T-cell (primary cell): ENCODE data around the gene COL26A1. TPM values are rescaled to one million over a fixed set of nuclear protein-coding genes. Genes with fewer than 3 reads are reported as not detected.

Experiments
- ATAC-seq, 4 experiments: fragments of 200-7000 bp in 3 of 4; fragments of 150-1000 bp in 1 of 4; cut with Tn5 transposase; replicated peaks in 1 of 4; 1 replicate in 3 of 4; 2 replicates in 1 of 4; pipeline ENCODE4 v1.10.0; 2021; ENCODE audit warnings: moderate library complexity in 3 of 4, mild to moderate bottlenecking in 2 of 4, moderate number of reproducible peaks in 1 of 4
- CTCF ChIA-PET, 2 donors: fragments of 300-600 bp; sonication (Branson Sonifier 250); formaldehyde crosslinking; loops; one replicate each; lab custom pipeline; 2022; ENCODE audit warnings: antibody characterized with exemption in 2 of 2; lab: Charles Lee
- POLR2A ChIA-PET, 2 donors: fragments of 300-600 bp; sonication (Branson Sonifier 250); formaldehyde crosslinking; loops; one replicate each; lab custom pipeline; 2022; ENCODE audit warnings: antibody characterized with exemption in 2 of 2; lab: Charles Lee
- DNase-seq, 35 experiments: peaks; one replicate each; pipeline versions ENCODE4 v3.0.0 to v3.0.0-alpha.2; 2013 to 2023
- H3K27ac ChIP-seq: one replicate; pipeline ENCODE4 v1.5.1; 2013; ENCODE audit warnings: low read length
- H3K27me3 ChIP-seq, 2 experiments: replicated peaks in 1 of 2; 1 replicate in 1 of 2; 2 replicates in 1 of 2; pipeline versions ENCODE4 v1.6.1 to v1.7.0; 2013; ENCODE audit warnings: low read length in 1 of 2, mixed read lengths in 1 of 2; ENCODE audit not compliant: control insufficient read depth in 2 of 2, insufficient read depth in 2 of 2; ENCODE audit errors: extremely low read depth in 1 of 2
- H3K36me3 ChIP-seq, 2 donors: 1 replicate in 1 of 2; 2 replicates in 1 of 2; pipeline versions ENCODE4 v1.6.1 to v1.7.0; 2013; ENCODE audit warnings: low read length in 1 of 2; ENCODE audit not compliant: control insufficient read depth in 2 of 2, insufficient read depth in 1 of 2; ENCODE audit errors: extremely low read depth in 1 of 2
- H3K4me1 ChIP-seq, 2 experiments: 1 replicate in 1 of 2; 2 replicates in 1 of 2; pipeline versions ENCODE4 v1.6.1 to v1.7.0; 2013; ENCODE audit warnings: low read length in 2 of 2, mixed read lengths in 1 of 2; ENCODE audit not compliant: insufficient read depth in 2 of 2, control insufficient read depth in 1 of 2; ENCODE audit errors: extremely low read depth in 1 of 2
- H3K4me3 ChIP-seq, 2 donors: 1 replicate in 1 of 2; 2 replicates in 1 of 2; pipeline versions ENCODE4 v1.5.1 to v1.7.0; 2013; ENCODE audit warnings: mild to moderate bottlenecking in 2 of 2, low read length in 1 of 2, moderate library complexity in 1 of 2; ENCODE audit not compliant: control insufficient read depth in 1 of 2; ENCODE audit errors: extremely low read depth in 1 of 2
- H3K9me3 ChIP-seq: 2 replicates; pipeline ENCODE4 v1.7.0; 2013
- H3K27ac Mint-ChIP-seq, 2 donors: one replicate each; pipeline ENCODE4 v1.8.0; 2020 to 2021; ENCODE audit warnings: mild to moderate bottlenecking in 2 of 2, mixed read lengths in 2 of 2
- H3K27me3 Mint-ChIP-seq, 2 donors: one replicate each; pipeline ENCODE4 v1.8.0; 2021 to 2022; ENCODE audit warnings: mixed read lengths in 2 of 2
- H3K36me3 Mint-ChIP-seq: one replicate; pipeline ENCODE4 v1.8.0; 2021; ENCODE audit warnings: mixed read lengths
- H3K4me1 Mint-ChIP-seq, 3 donors: one replicate each; pipeline ENCODE4 v1.8.0; 2020 to 2022; ENCODE audit warnings: mixed read lengths in 3 of 3, mild to moderate bottlenecking in 1 of 3
- H3K4me3 Mint-ChIP-seq, 3 donors: one replicate each; pipeline ENCODE4 v1.8.0; 2020 to 2022; ENCODE audit warnings: mild to moderate bottlenecking in 3 of 3, mixed read lengths in 3 of 3, moderate library complexity in 3 of 3
- H3K9me3 Mint-ChIP-seq, 3 donors: one replicate each; pipeline ENCODE4 v1.8.0; 2020 to 2022; ENCODE audit warnings: mixed read lengths in 3 of 3
- WGBS: methylation state at CpG from one replicate; pipeline ENCODE4 v1.1.5; 2013; ENCODE audit warnings: missing lambda C conversion rate; ENCODE audit not compliant: insufficient coverage; 5-methylcytosine and 5-hydroxymethylcytosine counted together
- total RNA-seq, 35 experiments: library from RNA in 6 of 35; stranded (reverse) in 6 of 35; fragments of 120-200 nt in 1 of 35; gene quantifications; one replicate each; pipeline versions ENCODE4 v1.2.1 to v1.2.4 and lab custom pipeline; 2013 to 2026

COL26A1 gene
- total RNA-seq, 5 donors from 2014 or later (not counting 1 experiment from before 2014, with no cell fraction given), result 0.09 TPM; not detected in 4

DNA sequence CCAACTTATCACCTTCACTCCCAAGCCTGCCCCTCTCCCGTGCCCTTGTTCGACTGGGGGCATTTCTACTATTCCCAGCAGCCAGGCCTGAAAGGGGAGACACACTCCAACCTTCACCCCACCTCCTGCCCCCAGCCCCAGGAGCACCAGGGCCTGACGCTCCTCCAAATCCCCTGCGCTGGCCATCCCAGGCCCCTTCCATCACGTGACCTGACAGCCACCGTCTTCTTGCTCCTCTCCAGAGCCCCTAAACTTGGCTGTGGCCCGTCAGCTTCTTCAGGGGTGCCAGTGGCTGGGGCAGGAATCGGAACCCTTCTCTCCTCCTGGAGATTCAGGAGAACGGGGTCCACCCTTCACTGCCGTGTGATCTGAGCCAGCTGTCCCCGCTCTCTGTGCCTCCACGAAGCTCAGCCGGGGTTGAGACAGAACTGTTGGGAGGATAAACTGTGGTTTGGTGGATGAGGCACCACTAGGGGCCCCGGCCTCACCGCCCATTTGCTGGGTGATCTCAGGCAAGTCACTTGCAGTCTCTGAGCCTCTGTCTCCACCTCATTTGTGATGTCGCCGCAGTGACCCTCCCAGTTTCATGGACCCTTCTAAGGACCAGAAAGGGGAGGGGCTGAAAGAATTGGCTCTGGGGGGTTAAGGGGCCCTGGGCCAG lies 175.4 kb downstream of the COL26A1 start:
- H3K4me1 ChIP-seq, result peaks cover 0 to 4% of the 10 kb centered on the region in 2 experiments
- H3K4me1 Mint-ChIP-seq, result peaks cover 3 to 13% (median 3%) of the 10 kb centered on the region in 3 donors
- ChIA-PET POLR2A (no interaction called here), CTCF (interaction anchor here in 1 of 2 donors (0.7 kb wide), 2 partner anchors 67 to 529 kb away, joined by 3 read pairs; no protein-coding TSS in a partner anchor)
- no peak overlapping the region for H3K27ac ChIP-seq
- ATAC-seq (no peak), DNase-seq (no peak)
- H3K9me3 ChIP-seq, result no peaks in the 10 kb centered on the region
- H3K36me3 Mint-ChIP-seq, result no peaks in the 10 kb centered on the region
- WGBS, result 80% methylated on average over 11 of the region's 17 CpGs
- peaks cover 3 to 5% of the 10 kb centered on the region in 2 donors for H3K27me3 Mint-ChIP-seq
- no peak overlapping the region for H3K4me3 ChIP-seq
- H3K27me3 ChIP-seq, result peaks cover 0 to 34% of the 10 kb centered on the region in 2 experiments
- no peak overlapping the region for H3K27ac Mint-ChIP-seq
- H3K9me3 Mint-ChIP-seq, result no peaks in the 10 kb centered on the region
- no peaks in the 10 kb centered on the region for H3K36me3 ChIP-seq
- no peak overlapping the region for H3K4me3 Mint-ChIP-seq

DNA sequence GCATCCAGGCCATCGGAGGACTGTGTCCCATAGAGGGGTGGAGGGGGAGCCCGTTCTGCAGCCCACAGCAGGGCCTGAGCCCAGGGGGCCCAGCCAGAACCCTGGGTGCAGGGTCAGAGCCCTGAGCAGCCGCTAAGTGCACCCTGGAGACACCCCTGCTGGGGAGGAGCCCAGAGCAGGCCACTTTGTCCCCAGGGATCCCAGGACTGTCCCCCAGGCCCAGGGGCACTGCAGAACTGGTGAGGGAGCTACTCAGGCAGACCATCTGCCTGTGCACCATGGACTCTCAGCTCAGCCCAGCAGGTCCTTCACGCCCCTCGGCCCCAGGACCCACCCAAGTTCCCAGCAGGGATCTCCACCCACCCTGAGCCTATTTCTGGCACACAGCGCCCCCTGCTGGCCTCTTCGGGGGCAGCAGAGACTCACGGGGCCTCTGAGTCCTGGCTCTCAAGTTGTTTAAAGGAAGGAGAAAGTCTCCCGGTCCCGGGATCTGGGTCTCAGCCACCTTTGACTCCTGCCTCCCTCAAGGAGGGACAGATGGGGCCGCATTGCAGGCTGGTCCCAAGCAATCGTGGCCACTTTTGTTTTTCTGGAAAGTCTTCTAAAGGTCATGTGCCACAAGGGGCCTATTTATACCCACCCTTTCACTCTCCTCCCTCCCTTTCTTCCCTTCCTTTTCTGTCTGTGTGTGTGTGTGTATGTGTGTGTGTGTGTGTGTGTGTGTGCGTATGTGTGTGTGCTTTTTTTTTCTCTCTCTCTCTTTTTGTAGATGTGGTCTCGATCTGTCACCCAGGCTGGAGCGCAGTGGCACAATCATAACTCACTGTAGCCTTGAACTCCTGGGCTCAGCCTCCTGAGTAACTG lies 176.2 kb downstream of the COL26A1 start:
- Mint-ChIP-seq H3K9me3 (no peaks in the 10 kb centered on the region), H3K27me3 (peaks cover 3 to 5% of the 10 kb centered on the region in 2 donors), H3K4me1 (peaks cover 3 to 16% (median 3%) of the 10 kb centered on the region in 3 donors), H3K27ac (no peak overlapping the region), H3K4me3 (no peak overlapping the region), H3K36me3 (no peaks in the 10 kb centered on the region)
- POLR2A ChIA-PET, result no interaction called here
- Histone ChIP-seq H3K9me3 (no peaks in the 10 kb centered on the region), H3K36me3 (no peaks in the 10 kb centered on the region), H3K4me3 (no peak overlapping the region), H3K4me1 (peaks cover 0 to 4% of the 10 kb centered on the region in 2 experiments), H3K27me3 (peaks cover 0 to 32% of the 10 kb centered on the region in 2 experiments), H3K27ac (no peak overlapping the region)
- CTCF ChIA-PET, result interaction anchor here in 1 of 2 donors (0.7 kb wide), 2 partner anchors 66 to 529 kb away, joined by 3 read pairs; no protein-coding TSS in a partner anchor
- ATAC-seq, result peak in 3 of 4 experiments; percentile 45 to 68 (median 45)
- 37% methylated on average over 7 of the region's 15 CpGs for WGBS
- DNase-seq, result peak in 32 of 35 experiments; percentile 10 to 66 (median 38)

DNA sequence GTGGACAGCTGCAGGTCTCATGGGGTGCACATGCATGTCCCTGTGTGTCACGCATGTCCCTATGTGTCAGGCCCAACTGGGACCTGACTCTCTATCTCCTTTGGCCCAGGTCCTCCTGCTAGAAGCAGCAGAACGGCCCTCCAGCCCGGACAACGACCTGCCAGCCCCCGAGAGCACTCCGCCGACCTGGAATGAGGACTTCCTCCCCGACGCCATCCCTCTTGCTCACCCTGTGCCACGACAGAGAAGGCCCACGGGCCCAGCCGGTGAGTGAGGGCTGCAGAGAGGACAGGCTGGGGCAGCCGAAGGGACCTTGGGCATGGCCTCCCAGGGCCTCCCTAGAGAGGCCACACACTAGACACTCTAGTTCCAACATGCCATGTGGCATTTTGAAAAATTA lies 177.1 kb downstream of the COL26A1 start:
- H3K27me3 ChIP-seq, result peaks cover 0 to 29% of the 10 kb centered on the region in 2 experiments
- DNase-seq (no peak), ATAC-seq (no peak)
- Mint-ChIP-seq H3K27ac (no peak overlapping the region), H3K4me3 (no peak overlapping the region), H3K27me3 (peaks cover 0 to 5% of the 10 kb centered on the region in 2 donors), H3K4me1 (peaks cover 3 to 16% (median 3%) of the 10 kb centered on the region in 3 donors), H3K36me3 (no peaks in the 10 kb centered on the region), H3K9me3 (no peaks in the 10 kb centered on the region)
- no peaks in the 10 kb centered on the region for H3K36me3 ChIP-seq
- H3K4me3 ChIP-seq, result no peak overlapping the region
- CTCF ChIA-PET, result no interaction called here
- H3K4me1 ChIP-seq, result peaks cover 0 to 4% of the 10 kb centered on the region in 2 experiments
- POLR2A ChIA-PET, result no interaction called here
- WGBS, result 69% methylated on average over 12 of the region's 13 CpGs
- no peak overlapping the region for H3K27ac ChIP-seq
- H3K9me3 ChIP-seq, result no peaks in the 10 kb centered on the region

DNA sequence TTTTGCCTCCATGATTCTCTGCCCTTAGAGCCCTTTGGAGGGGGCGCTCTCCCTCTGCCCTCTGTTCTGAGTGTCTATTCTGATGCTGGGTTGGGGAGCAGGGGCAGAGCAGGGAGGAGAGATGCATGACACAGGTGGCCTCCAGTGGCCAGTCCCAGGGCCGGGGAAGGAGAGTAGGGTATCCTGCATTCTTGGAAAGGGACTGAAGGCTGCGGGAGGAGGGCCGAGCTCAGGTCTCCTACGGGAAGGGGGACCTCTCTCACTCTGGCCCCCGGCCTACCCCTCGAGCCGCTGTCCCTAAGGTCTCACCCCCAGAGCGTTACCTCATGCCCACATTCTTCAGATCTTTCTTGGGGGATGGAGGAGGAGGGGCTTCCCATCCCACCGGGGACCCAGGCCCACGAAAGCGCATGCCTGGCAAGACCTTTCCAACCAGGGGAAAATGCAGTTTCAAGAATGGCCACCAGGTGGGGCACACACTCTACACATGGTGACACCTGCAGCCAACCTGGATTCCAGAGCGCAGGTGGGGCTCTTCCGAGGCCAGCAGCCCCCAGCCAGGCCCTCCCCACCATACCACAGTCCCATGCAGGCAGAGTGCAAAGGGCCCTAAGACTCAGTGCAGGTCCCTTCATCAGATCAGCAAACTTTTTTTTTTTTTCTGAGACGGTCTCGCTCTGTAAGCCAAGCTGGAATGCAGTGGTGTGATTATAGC lies 180.0 kb downstream of the COL26A1 start:
- 28% methylated on average over 6 of the region's 16 CpGs for WGBS
- peaks cover 2 to 4% of the 10 kb centered on the region in 2 donors for H3K27me3 Mint-ChIP-seq
- DNase-seq, result peak; percentile 30 to 79 (median 65)
- peaks cover 3 to 16% (median 3%) of the 10 kb centered on the region in 3 donors for H3K4me1 Mint-ChIP-seq
- ATAC-seq, result peak; percentile 57 to 68 (median 60)
- peaks cover 0 to 29% of the 10 kb centered on the region in 2 experiments for H3K27me3 ChIP-seq
- H3K27ac Mint-ChIP-seq, result no peak overlapping the region
- H3K36me3 ChIP-seq, result no peaks in the 10 kb centered on the region
- ChIA-PET POLR2A (no interaction called here), CTCF (interaction anchor here (0.6 to 1.7 kb wide), 10 partner anchors 11 to 850 kb away, joined by 3 to 13 read pairs (median 3); partner anchors contain the start of gene MYL10 (in 1 of the 2))
- no peaks in the 10 kb centered on the region for H3K9me3 ChIP-seq
- no peaks in the 10 kb centered on the region for H3K9me3 Mint-ChIP-seq
- no peak overlapping the region for H3K27ac ChIP-seq
- no peaks in the 10 kb centered on the region for H3K36me3 Mint-ChIP-seq
- H3K4me1 ChIP-seq, result peaks cover 0 to 4% of the 10 kb centered on the region in 2 experiments
- no peak overlapping the region for H3K4me3 ChIP-seq
- no peak overlapping the region for H3K4me3 Mint-ChIP-seq

DNA sequence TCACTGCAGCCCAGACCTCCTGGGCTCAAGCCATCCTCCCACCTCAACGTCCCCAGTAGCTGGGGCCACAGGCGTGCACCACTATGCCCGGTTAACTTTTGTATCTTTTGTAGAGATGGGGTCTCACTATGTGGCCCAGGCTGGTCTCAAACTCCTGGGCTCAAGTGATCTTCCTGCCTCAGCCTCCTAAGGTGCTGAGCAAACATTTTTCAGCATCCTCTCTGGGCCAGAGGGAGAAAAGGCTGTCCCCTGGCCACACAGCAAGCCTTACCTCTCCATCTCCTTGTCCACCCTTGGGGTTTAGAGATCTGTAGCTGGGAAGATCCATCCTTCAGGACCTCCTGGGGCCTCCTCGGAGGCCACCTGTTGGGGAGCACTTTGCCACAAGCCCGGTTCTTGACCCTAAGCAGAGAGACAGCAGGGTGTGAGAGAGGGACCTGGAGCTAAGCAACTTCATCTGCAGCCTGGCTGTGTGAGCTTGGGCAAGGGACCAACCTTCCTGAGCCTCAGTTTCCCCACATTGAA lies 180.6 kb downstream of the COL26A1 start:
- H3K36me3 Mint-ChIP-seq, result no peaks in the 10 kb centered on the region
- no peak for DNase-seq
- H3K9me3 ChIP-seq, result no peaks in the 10 kb centered on the region
- H3K4me3 Mint-ChIP-seq, result no peak overlapping the region
- no peak overlapping the region for H3K27ac ChIP-seq
- CTCF ChIA-PET, result interaction anchor here (0.6 to 1.7 kb wide), 10 partner anchors 12 to 849 kb away, joined by 3 to 13 read pairs (median 3); partner anchors contain the start of gene MYL10 (in 1 of the 2)
- POLR2A ChIA-PET, result no interaction called here
- peaks cover 0 to 4% of the 10 kb centered on the region in 2 experiments for H3K4me1 ChIP-seq
- no peak overlapping the region for H3K4me3 ChIP-seq
- peaks cover 3 to 16% (median 3%) of the 10 kb centered on the region in 3 donors for H3K4me1 Mint-ChIP-seq
- no peaks in the 10 kb centered on the region for H3K9me3 Mint-ChIP-seq
- H3K36me3 ChIP-seq, result no peaks in the 10 kb centered on the region
- peaks cover 6 to 8% of the 10 kb centered on the region in 2 donors for H3K27me3 Mint-ChIP-seq
- peaks cover 0 to 29% of the 10 kb centered on the region in 2 experiments for H3K27me3 ChIP-seq
- ATAC-seq, result no peak
- H3K27ac Mint-ChIP-seq, result no peak overlapping the region
- no CpG with 5 or more reads among the region's 5 CpGs for WGBS
